ENCODE data around the gene PIP4K2B. TPM values are rescaled to one million over a fixed set of nuclear protein-coding genes. Genes with fewer than 3 reads are reported as not detected.

Gene PIP4K2B
- total RNA-seq: 38.8 and 42.4 TPM in 2 replicates

DNA sequence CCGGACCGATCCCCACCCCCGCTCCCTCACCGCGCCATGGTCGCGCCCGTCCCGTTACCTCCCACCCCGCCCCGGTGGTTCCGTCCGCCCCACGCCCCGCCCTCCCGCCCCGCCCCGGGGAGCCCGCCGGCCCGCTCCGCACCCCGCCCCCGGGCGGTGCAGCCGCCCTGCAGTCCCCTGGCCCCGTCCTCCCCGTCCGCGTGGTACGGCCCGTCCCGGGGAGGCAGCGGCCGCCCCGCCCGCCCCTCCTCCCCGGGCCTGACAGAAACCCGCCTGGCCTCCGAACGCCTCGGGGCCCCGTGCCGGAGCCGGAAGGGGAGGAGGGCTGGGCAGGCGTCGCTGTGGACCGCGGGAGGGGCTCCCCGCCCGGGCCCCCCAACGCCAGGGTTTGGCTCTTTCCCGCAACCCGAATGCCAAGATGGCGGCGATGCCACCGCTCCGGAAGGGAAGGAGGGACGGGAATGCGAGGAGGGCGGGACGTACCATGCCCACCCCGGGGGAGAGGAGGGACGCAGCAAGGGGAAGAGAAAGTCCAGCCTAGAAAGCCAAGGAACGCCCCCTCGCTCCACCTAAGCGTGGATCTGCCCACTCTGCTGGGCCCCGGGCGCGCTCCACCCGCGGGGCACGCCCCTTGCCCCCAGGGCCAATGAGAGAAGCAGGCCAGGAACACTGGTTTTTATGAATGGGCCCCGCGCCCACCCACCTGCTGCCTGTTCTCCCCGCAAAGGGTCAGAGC is at the start of gene PIP4K2B:
PIP4K2B (minus strand) TSS at position 56 of the 736 bp plus-strand sequence. CDS start 132 bp downstream, outside the sequence.

DNA sequence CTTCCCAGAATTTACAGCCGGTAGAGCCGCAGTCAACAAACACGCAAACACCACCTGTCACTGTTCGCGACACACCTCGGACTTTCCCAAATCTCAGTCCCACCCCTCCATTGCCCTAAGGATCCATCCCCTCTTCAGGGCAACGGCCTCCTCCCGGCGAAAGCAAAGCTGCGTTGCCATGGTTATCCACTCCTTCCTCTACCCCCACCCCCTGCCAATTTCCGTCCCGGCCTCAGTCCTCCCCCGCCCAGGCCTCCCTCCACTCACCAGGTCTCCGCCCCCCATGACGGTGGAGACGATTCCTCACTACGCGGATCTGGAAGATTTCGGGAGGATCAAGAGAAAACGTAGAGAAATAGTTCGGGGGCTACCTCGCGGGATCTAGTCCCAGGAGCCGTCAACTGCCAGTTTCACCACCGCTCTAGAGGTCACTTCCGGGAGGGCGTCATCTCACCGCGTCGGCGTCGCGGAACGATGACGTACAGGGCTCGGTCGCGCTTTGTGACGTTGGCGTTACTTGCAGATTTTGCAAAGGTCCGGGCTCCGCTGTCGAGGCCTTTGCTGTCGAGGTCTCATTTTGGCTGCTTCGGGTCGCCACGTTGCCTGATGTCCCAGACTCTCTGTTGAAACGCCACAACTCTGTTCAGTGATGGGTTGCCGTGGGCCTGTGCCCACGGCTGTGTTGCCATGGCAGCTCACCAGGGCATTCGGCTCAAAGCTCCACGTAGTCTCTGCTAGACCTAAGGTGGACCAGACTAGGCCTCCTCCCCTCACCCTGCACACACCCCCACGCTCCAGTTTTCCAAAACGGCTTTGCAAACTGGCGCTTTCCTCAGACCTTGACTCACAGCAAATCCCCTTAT is 25.8 kb upstream of the PIP4K2B start, which contains the start of gene CWC25:
CWC25 (minus strand) TSS at position 423 of the 863 bp plus-strand sequence; CDS start at position 285, 138 bp downstream.

DNA sequence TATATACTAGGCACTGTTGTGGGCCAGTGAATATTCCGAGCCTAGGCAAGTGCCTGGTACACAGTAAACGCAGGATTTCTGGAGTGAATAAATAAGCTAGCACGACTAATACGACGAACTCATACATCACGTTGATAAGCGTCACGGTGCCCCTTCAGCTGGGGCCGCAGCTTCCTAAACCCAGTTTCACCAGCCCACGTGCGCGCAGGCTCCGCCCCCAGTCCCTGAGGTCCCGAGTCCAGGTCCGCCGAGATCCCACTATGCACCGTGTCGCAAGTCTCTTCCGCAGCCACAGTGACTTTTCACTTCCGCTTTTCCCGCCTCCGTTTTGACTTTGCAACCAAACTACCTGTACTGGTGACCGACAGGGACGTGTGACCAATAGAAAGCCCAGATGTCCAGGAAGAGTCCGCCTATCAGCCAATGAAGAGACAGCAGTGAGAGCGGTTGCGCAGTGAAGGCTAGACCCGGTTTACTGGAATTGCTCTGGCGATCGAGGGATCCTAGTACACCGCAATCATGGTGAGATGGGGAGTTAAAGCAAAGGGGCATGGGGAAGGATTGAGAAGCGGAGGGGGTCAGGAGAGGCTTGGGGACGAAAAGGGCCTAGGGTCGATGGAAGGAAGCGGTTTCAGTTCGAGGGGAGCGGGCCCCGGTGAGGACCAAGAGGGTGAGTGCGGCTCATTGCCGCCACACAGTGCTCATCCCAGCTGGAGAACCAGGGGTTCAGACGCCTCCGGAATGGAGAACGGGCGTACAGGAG is 46.9 kb downstream of the PIP4K2B start, which contains the start of gene PSMB3:
PSMB3 (plus strand) TSS at position 434 of the 763 bp plus-strand sequence; CDS start at position 520, 86 bp downstream.

DNA sequence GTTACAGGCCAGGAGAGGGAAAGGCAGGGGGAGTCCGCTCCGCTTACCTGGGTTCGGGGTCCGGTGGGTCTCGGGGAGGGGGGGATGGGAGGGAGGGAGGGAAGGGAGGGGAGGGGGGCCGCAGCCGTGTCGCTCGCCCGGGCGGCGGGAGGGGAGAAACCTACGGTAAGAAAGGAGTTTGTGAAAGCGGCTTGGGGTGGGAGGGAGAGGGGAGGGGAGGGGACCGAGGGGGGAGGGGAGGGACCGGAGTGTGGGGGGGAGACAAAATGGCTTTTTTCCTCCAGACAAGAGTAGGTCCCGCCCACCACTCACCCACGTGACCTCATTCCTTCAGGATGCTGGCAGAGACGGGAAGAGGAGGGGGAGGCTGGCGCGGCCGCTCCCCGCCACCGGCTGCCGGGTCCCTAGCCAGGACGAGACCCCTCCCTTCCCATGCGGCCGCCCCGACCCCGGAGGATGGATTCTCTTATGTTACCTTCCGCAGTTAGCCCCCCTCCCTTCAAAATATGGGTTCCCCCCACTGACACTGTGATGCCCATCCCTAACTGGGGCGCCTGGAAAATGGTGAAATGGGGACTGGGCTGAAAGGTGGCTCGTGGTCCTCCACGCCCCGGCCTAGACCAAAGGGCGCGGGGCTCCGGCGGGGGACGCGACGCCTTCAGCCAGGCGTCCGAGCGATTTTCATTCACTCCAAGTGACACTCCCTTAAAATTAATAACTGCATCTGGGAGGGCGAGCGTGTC is 51.0 kb downstream of the PIP4K2B start, which contains the start of gene PCGF2:
PCGF2 (minus strand) TSS at position 188 of the 743 bp plus-strand sequence. CDS start 7,934 bp downstream, outside the sequence.

DNA sequence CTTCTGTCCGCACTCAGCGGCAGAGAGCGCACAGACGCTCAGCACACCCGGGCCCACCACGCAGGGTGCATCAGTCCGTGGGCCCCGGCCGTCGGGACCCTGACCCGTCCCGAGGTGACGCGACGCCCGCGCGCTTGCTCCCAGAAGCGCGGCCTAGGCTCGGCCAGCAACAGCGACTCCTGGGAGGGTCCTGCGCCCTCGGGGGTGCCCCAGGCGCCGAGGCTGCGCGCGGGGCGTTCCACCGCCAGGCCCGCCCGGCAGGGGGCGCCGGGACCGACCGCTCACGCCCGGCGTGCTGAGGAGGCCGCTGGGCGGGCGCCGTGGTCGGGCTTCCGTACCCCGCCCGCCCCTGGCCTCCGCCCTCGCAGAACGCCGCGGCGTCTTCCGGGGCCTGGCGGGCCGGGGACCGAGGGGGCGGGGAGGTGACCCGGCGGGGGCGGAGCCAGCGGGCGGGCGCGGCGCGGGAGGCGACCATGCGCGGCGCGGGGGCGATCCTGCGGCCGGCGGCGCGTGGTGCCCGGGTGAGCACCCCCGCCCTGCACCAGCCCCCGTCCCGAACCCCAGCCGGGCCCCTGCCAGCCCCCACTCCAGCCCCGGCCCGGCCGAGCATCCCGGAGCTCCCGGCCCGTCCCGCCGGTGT is 69.3 kb downstream of the PIP4K2B start, which contains the start of gene CISD3:
CISD3 (plus strand) TSS at position 456 of the 640 bp plus-strand sequence; CDS start at position 474, 18 bp downstream.

Small RNA genes within 50 kb of the gene (small RNA-seq; reads per million reads assigned to genes)
- gene MIR4726 (not detected), gene MIR4727 (not detected), gene RNA5SP440 (0.77 reads per million, percentile 8 among the genes with 10 or more reads in this experiment), gene RNU6-866P (not detected)

Other genes starting within 250 kb of the PIP4K2B start
- 0.22 and 0.27 TPM in 2 replicates for gene SRCIN1, start 193.6 kb downstream of the PIP4K2B start, total RNA-seq
- gene EPOP, start 124.6 kb downstream of the PIP4K2B start, total RNA-seq: 3.7 and 5.8 TPM in 2 replicates
- 36.8 and 45.8 TPM in 2 replicates for gene MLLT6, start 94.3 kb downstream of the PIP4K2B start, total RNA-seq
- gene CISD3, start 69.2 kb downstream of the PIP4K2B start, total RNA-seq: 3.2 and 4.6 TPM in 2 replicates
- 9.2 and 13.4 TPM in 2 replicates for gene PCGF2, start 51.2 kb downstream of the PIP4K2B start, total RNA-seq
- 310 and 315 TPM in 2 replicates for gene PSMB3, start 46.8 kb downstream of the PIP4K2B start, total RNA-seq
- 14.4 and 15.2 TPM in 2 replicates for gene CWC25, start 25.8 kb upstream of the PIP4K2B start, total RNA-seq
- gene RPL23, start 54.2 kb upstream of the PIP4K2B start, total RNA-seq: 1,157 and 1,235 TPM in 2 replicates
- 203 and 222 TPM in 2 replicates for gene LASP1, start 70.5 kb upstream of the PIP4K2B start, total RNA-seq
- not detected in 2 replicates for gene FBXO47, start 167.8 kb upstream of the PIP4K2B start, total RNA-seq

Measured in thoracic aorta endothelial cell (primary cell).